Mammary epithelial cell (primary cell): ENCODE results near the gene COG2.

ENCODE experiments used
- CTCF ChIP-seq, 2 donors: IDR thresholded peaks in 1 of 2; conservative IDR thresholded peaks in 1 of 2; 2 replicates each; pipeline ENCODE4 v1.5.1; 2011 to 2012; ENCODE audit warnings: inconsistent platforms in 2 of 2, low read length in 2 of 2, mild to moderate bottlenecking in 2 of 2, control low read depth in 1 of 2, low read depth in 1 of 2; ENCODE audit not compliant: insufficient read depth in 1 of 2; ENCODE audit errors: extremely low read depth in 1 of 2
- EZH2 ChIP-seq: IDR thresholded peaks from 2 replicates; pipeline ENCODE4 v1.6.1; 2012; ENCODE audit warnings: low read length, inconsistent platforms, borderline replicate concordance

DNA sequence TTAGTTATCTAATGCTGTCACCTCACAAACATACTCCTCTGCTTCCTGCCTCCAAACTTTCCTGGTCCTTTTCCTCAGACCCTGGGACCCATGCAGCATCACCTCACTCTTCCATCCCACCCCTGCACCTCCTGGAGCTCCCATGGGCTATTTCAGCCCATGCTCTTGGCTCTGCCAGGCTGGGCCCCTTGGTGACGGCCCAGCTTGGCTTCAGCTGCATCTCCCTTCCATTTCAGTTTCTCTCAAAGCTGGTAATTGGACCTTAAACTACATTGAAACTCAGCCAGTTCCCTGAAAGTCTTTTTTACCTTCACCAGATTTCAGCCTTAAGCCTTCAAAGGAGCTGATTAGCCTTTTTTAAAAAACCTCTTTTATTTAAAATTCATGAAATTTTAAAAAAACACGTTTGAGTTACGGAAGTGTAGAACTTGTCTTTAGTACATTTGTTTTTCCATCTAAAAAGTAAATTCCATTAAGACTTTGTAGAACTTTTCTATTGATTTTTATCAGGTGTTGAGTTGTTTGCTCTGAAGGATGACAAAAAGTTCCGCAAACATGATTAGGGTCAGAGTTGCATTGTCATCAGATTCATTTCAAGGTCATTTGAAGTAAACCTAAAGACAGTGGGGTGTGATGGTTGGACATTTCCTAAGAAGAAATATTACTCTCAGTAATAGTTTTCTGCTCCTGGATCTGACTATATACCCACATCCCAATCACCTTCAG is 38.2 kb downstream of the COG2 start:
- TF ChIP-seq CTCF (conservative IDR thresholded peaks at IDR 0.05 in 1 of 2, IDR thresholded peaks at IDR 0.05 in 1 of 2; ENCODE audit: extremely low read depth in 1 of 2, insufficient read depth in 1 of 2, low read depth in 1 of 2, low read length in 2 of 2) = no peak
- no peak for TF ChIP-seq EZH2
